Bone marrow (tissue), 2 donors: ENCODE data around the gene EPS8L1.
"Not testable (repeated sequence)": the region's sequence is repeated elsewhere in the genome, so short reads cannot be mapped to it uniquely, and the experiment has no call there.

Experiments
- DNase-seq, 2 donors: peaks; one replicate each; lab custom pipeline; 2025; lab: John Stamatoyannopoulos, UW

The EPS8L1 gene

GRCh38 chr19:55075371-55075998, at the start of gene EPS8L1:
Gene EPS8L1, plus strand, starts transcription at chr19:55075869. Its CDS starts 576 bp downstream, at chr19:55076445.
- no peak for DNase-seq

GRCh38 chr19:55027140-55027471, 48.6 kb upstream of the EPS8L1 start:
- not testable (repeated sequence) for DNase-seq

- DNase-seq: no peak
These were observed 48.0 kb upstream of the EPS8L1 start for GRCh38 chr19:55027472-55028337.

GRCh38 chr19:55028757-55029156, 46.9 kb upstream of the EPS8L1 start:
- DNase-seq: no peak

GRCh38 chr19:55031178-55031577, 44.5 kb upstream of the EPS8L1 start:
- no peak for DNase-seq

- DNase-seq: no peak
These were observed 43.4 kb upstream of the EPS8L1 start for GRCh38 chr19:55032170-55032800.

- DNase-seq: not testable (repeated sequence)
These were observed 42.6 kb upstream of the EPS8L1 start for GRCh38 chr19:55032976-55033643.

GRCh38 chr19:55034751-55035150, 40.9 kb upstream of the EPS8L1 start:
- DNase-seq: no peak

- no peak for DNase-seq
These were observed 39.6 kb upstream of the EPS8L1 start for GRCh38 chr19:55036058-55036457.

- DNase-seq: not testable (repeated sequence)
These were observed 38.1 kb upstream of the EPS8L1 start for GRCh38 chr19:55037603-55038002.

GRCh38 chr19:55040654-55041053, 35.0 kb upstream of the EPS8L1 start:
- not testable (repeated sequence) for DNase-seq

GRCh38 chr19:55041244-55041626, 34.4 kb upstream of the EPS8L1 start:
- DNase-seq: no peak

GRCh38 chr19:55041627-55042343, 33.9 kb upstream of the EPS8L1 start:
- peak in 1 of 2 donors; percentile 22 for DNase-seq

- no peak for DNase-seq
These were observed 33.4 kb upstream of the EPS8L1 start for GRCh38 chr19:55042344-55042678.

GRCh38 chr19:55042688-55043087, 33.0 kb upstream of the EPS8L1 start:
- DNase-seq: no peak

- no peak for DNase-seq
These were observed 31.4 kb upstream of the EPS8L1 start for GRCh38 chr19:55044286-55044685.

GRCh38 chr19:55044771-55045716, 30.6 kb upstream of the EPS8L1 start:
- no peak for DNase-seq

GRCh38 chr19:55046975-55047622, 28.6 kb upstream of the EPS8L1 start:
- DNase-seq: no peak

GRCh38 chr19:55047951-55048350, 27.7 kb upstream of the EPS8L1 start:
- no peak for DNase-seq

- DNase-seq: no peak
These were observed 27.2 kb upstream of the EPS8L1 start for GRCh38 chr19:55048446-55048845.
